Ishikawa (cell line): ENCODE data around the gene MFAP5.

Experiments used
- CEBPB ChIP-seq: IDR thresholded peaks from 2 replicates; pipeline ENCODE4 v1.6.1; 2012
- CREB1 ChIP-seq: IDR thresholded peaks from 2 replicates; pipeline ENCODE4 v1.6.1; 2012; ENCODE audit warnings: low read depth
- EGR1 ChIP-seq: IDR thresholded peaks from 2 replicates; pipeline ENCODE4 v1.6.1; 2012
- EP300 ChIP-seq: IDR thresholded peaks from 2 replicates; pipeline ENCODE4 v1.6.1; 2012; ENCODE audit warnings: borderline replicate concordance
- FOXM1 ChIP-seq: IDR thresholded peaks from 2 replicates; pipeline ENCODE4 v1.6.1; 2012; ENCODE audit warnings: low read depth, borderline replicate concordance
- MAX ChIP-seq: IDR thresholded peaks from 2 replicates; pipeline ENCODE4 v1.6.1; 2012
- NFIC ChIP-seq: IDR thresholded peaks from 2 replicates; pipeline ENCODE4 v1.6.1; 2012
- RAD21 ChIP-seq: IDR thresholded peaks from 2 replicates; pipeline ENCODE4 v1.6.1; 2012; ENCODE audit warnings: low read depth
- REST ChIP-seq: IDR thresholded peaks from 2 replicates; pipeline ENCODE4 v1.6.1; 2012; ENCODE audit warnings: low read depth, mild to moderate bottlenecking
- TAF1 ChIP-seq: IDR thresholded peaks from 2 replicates; pipeline ENCODE4 v1.6.1; 2012; ENCODE audit warnings: low read depth, mild to moderate bottlenecking
- TCF12 ChIP-seq: IDR thresholded peaks from 2 replicates; pipeline ENCODE4 v1.6.1; 2012; ENCODE audit warnings: low read depth
- TEAD4 ChIP-seq: IDR thresholded peaks from 2 replicates; pipeline ENCODE4 v1.6.1; 2012
- USF1 ChIP-seq: IDR thresholded peaks from 2 replicates; pipeline ENCODE4 v1.6.1; 2012
- YY1 ChIP-seq: IDR thresholded peaks from 2 replicates; pipeline ENCODE4 v1.6.1; 2012; ENCODE audit warnings: low read depth
- ZBTB7A ChIP-seq: IDR thresholded peaks from 2 replicates; pipeline ENCODE4 v1.6.1; 2012; ENCODE audit warnings: low read depth

Gene MFAP5

GRCh38 chr12:8622646-8623045, 40.0 kb downstream of the MFAP5 start:
- TF ChIP-seq YY1 = no peak
- TF ChIP-seq ZBTB7A = no peak
- TF ChIP-seq CREB1 = no peak
- no peak for TF ChIP-seq RAD21
- TF ChIP-seq TAF1 = no peak
- TF ChIP-seq CEBPB = no peak
- TF ChIP-seq REST = no peak
- no peak for TF ChIP-seq TEAD4
- TF ChIP-seq USF1 = no peak
- no peak for TF ChIP-seq FOXM1

- no peak for TF ChIP-seq ZBTB7A
- no peak for TF ChIP-seq CREB1
- no peak for TF ChIP-seq TAF1
- no peak for TF ChIP-seq REST
- TF ChIP-seq YY1 = no peak
- no peak for TF ChIP-seq TCF12
- no peak for TF ChIP-seq FOXM1
- no peak for TF ChIP-seq USF1
- no peak for TF ChIP-seq MAX
- no peak for TF ChIP-seq TEAD4
- no peak for TF ChIP-seq EGR1
- TF ChIP-seq NFIC = no peak
- TF ChIP-seq CEBPB = no peak
- no peak for TF ChIP-seq RAD21
- no peak for TF ChIP-seq EP300
Observed at GRCh38 chr12:8615206-8615605, 47.4 kb downstream of the MFAP5 start.

GRCh38 chr12:8612629-8613028, 50.0 kb downstream of the MFAP5 start, which contains the start of gene AICDA:
AICDA (minus strand) TSS chr12:8612859; CDS start chr12:8612767, 92 bp downstream.
- no peak for TF ChIP-seq TEAD4

GRCh38 chr12:8609061-8609570, 53.5 kb downstream of the MFAP5 start:
- TF ChIP-seq RAD21 (peak; percentile 94), TEAD4 (peak; percentile 32; the same call in 1 of the 2 replicates), YY1 (no peak)

GRCh38 chr12:8606890-8607289, 55.7 kb downstream of the MFAP5 start:
- TF ChIP-seq TEAD4 = no peak
- no peak for TF ChIP-seq EGR1
- TF ChIP-seq YY1 = no peak
- no peak for TF ChIP-seq MAX
- no peak for TF ChIP-seq REST
- TF ChIP-seq FOXM1 = no peak
- TF ChIP-seq CEBPB = no peak
- no peak for TF ChIP-seq NFIC
- TF ChIP-seq TCF12 = no peak
- no peak for TF ChIP-seq ZBTB7A
- TF ChIP-seq RAD21 = no peak
- no peak for TF ChIP-seq USF1
- TF ChIP-seq TAF1 = no peak
- TF ChIP-seq EP300 = no peak
- TF ChIP-seq CREB1 = no peak
